ENCODE data around the gene DZANK1.

DZANK1 gene

GRCh38 chr20:18496740-18497592 lies 30.1 kb upstream of the DZANK1 start, which contains the start of gene RBBP9:
RBBP9 (minus strand) TSS chr20:18497225; CDS start chr20:18497167, 58 bp downstream.
- Histone ChIP-seq H3K9ac (ENCODE audit: low read length) (peak within 1 kb of the TSS; percentile 96), H3K36me3 (ENCODE audit: control insufficient read depth, insufficient read depth, low read length, severe bottlenecking) (no peaks in the 10 kb centered on the region), H3K4me3 (ENCODE audit: low read length) (peak within 1 kb of the TSS; percentile 100), H3K27me3 (replicated peaks; ENCODE audit: control insufficient read depth, insufficient read depth, low read length) (no peaks in the 10 kb centered on the region), H3K9me3 (ENCODE audit: control insufficient read depth, low read length) (no peaks in the 10 kb centered on the region), H3K4me1 (ENCODE audit: control insufficient read depth, insufficient read depth, low read length) (peaks cover 25% of the 10 kb centered on the region)
- peak; percentile 92 for DNase-seq (ENCODE audit: low read depth)

DNA sequence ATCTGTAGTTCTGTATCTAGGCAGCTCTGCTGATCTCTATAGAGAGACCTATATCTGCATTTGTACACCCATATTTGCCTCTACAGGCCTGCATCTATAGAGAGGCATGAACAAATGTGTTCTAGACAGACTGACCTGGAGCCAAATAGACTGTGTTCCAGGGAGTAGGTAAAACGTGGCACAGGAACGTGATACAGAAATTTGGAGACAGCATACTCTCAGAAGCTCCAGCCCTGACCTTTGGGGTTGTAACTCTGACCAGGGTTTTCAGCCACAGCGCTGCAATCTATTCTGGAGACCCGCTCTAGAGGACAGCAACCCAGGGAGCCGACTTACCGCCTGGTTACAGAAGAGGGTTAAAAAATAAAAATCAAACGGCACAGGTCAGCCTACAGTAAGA lies 29.2 kb upstream of the DZANK1 start:
- H3K9ac ChIP-seq (ENCODE audit: low read length), result peak overlapping the region; percentile 96
- H3K36me3 ChIP-seq (ENCODE audit: control insufficient read depth, insufficient read depth, low read length, severe bottlenecking), result no peaks in the 10 kb centered on the region
- no peaks in the 10 kb centered on the region for H3K9me3 ChIP-seq (ENCODE audit: control insufficient read depth, low read length)
- no peaks in the 10 kb centered on the region for H3K27me3 ChIP-seq (replicated peaks; ENCODE audit: control insufficient read depth, insufficient read depth, low read length)
- peaks cover 25% of the 10 kb centered on the region for H3K4me1 ChIP-seq (ENCODE audit: control insufficient read depth, insufficient read depth, low read length)
- H3K4me3 ChIP-seq (ENCODE audit: low read length), result peak overlapping the region; percentile 100
- peak; percentile 10 for DNase-seq (ENCODE audit: low read depth)

- H3K9ac ChIP-seq (ENCODE audit: low read length), result no peak overlapping the region
- DNase-seq (ENCODE audit: low read depth), result no peak
- peaks cover 11% of the 10 kb centered on the region for H3K4me1 ChIP-seq (ENCODE audit: control insufficient read depth, insufficient read depth, low read length)
- no peak overlapping the region for H3K4me3 ChIP-seq (ENCODE audit: low read length)
- H3K27me3 ChIP-seq (replicated peaks; ENCODE audit: control insufficient read depth, insufficient read depth, low read length), result no peaks in the 10 kb centered on the region
- H3K9me3 ChIP-seq (ENCODE audit: control insufficient read depth, low read length), result no peaks in the 10 kb centered on the region
- H3K36me3 ChIP-seq (ENCODE audit: control insufficient read depth, insufficient read depth, low read length, severe bottlenecking), result peaks cover 52% of the 10 kb centered on the region
Observed at GRCh38 chr20:18488301-18488700, 21.5 kb upstream of the DZANK1 start.

DNA sequence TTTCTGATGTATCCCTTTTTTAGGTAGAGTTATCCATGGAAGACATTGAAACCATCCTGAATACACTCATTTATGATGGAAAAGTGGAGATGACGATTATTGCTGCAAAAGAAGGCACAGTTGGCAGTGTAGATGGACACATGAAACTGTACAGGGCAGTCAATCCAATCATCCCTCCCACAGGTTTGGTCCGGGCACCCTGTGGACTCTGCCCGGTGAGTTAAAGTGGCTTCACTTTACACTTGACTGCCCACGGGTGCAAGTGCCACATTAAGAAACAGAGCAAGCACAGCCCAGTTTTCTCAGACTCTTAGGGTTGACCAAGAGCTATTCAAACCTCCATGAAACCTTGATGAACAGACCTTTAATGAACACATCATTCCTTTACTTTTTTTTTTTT lies 14.8 kb upstream of the DZANK1 start:
- H3K4me3 ChIP-seq (ENCODE audit: low read length), result no peak overlapping the region
- no peaks in the 10 kb centered on the region for H3K9me3 ChIP-seq (ENCODE audit: control insufficient read depth, low read length)
- H3K4me1 ChIP-seq (ENCODE audit: control insufficient read depth, insufficient read depth, low read length), result no peaks in the 10 kb centered on the region
- H3K9ac ChIP-seq (ENCODE audit: low read length), result no peak overlapping the region
- no peak for DNase-seq (ENCODE audit: low read depth)
- no peaks in the 10 kb centered on the region for H3K27me3 ChIP-seq (replicated peaks; ENCODE audit: control insufficient read depth, insufficient read depth, low read length)
- H3K36me3 ChIP-seq (ENCODE audit: control insufficient read depth, insufficient read depth, low read length, severe bottlenecking), result peaks cover 76% of the 10 kb centered on the region

GRCh38 chr20:18477821-18478220 lies 11.0 kb upstream of the DZANK1 start:
- peaks cover 84% of the 10 kb centered on the region for H3K36me3 ChIP-seq (ENCODE audit: control insufficient read depth, insufficient read depth, low read length, severe bottlenecking)
- no peaks in the 10 kb centered on the region for H3K9me3 ChIP-seq (ENCODE audit: control insufficient read depth, low read length)
- H3K9ac ChIP-seq (ENCODE audit: low read length), result no peak overlapping the region
- no peak for DNase-seq (ENCODE audit: low read depth)
- H3K4me3 ChIP-seq (ENCODE audit: low read length), result no peak overlapping the region
- H3K4me1 ChIP-seq (ENCODE audit: control insufficient read depth, insufficient read depth, low read length), result no peaks in the 10 kb centered on the region
- H3K27me3 ChIP-seq (replicated peaks; ENCODE audit: control insufficient read depth, insufficient read depth, low read length), result no peaks in the 10 kb centered on the region

- Histone ChIP-seq H3K27me3 (replicated peaks; ENCODE audit: control insufficient read depth, insufficient read depth, low read length) (no peaks in the 10 kb centered on the region), H3K36me3 (ENCODE audit: control insufficient read depth, insufficient read depth, low read length, severe bottlenecking) (peaks cover 80% of the 10 kb centered on the region), H3K4me1 (ENCODE audit: control insufficient read depth, insufficient read depth, low read length) (no peaks in the 10 kb centered on the region)
Observed at GRCh38 chr20:18477218-18477617, 10.4 kb upstream of the DZANK1 start.

DNA sequence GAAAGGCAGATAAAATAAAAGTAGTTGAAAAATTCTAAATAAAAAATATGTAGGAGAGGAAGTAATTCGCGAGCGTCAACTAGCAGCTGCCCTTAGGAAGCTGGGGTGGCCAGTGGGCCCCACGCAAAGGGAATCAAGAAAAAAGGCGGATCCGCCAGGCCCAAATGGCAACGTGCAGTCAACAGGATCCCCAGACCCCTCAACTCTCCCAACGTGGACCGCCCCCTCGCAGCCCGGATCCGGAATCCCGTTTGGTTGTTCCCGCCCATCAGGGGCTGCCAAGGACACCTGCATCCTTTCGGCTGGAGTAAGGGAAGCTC lies 296 bp downstream of the DZANK1 start:
- peak overlapping the region; percentile 99 for H3K4me3 ChIP-seq (ENCODE audit: low read length)
- H3K9ac ChIP-seq (ENCODE audit: low read length), result peak overlapping the region; percentile 91
- peaks cover 14% of the 10 kb centered on the region for H3K4me1 ChIP-seq (ENCODE audit: control insufficient read depth, insufficient read depth, low read length)
- H3K27me3 ChIP-seq (replicated peaks; ENCODE audit: control insufficient read depth, insufficient read depth, low read length), result no peaks in the 10 kb centered on the region
- H3K9me3 ChIP-seq (ENCODE audit: control insufficient read depth, low read length), result no peaks in the 10 kb centered on the region
- H3K36me3 ChIP-seq (ENCODE audit: control insufficient read depth, insufficient read depth, low read length, severe bottlenecking), result peaks cover 12% of the 10 kb centered on the region
- DNase-seq (ENCODE audit: low read depth), result no peak

More at GRCh38 chr20:18477218-18477617, 10.4 kb upstream of the DZANK1 start:
- no peak overlapping the region for H3K9ac ChIP-seq (ENCODE audit: low read length)
- no peaks in the 10 kb centered on the region for H3K9me3 ChIP-seq (ENCODE audit: control insufficient read depth, low read length)
- no peak for DNase-seq (ENCODE audit: low read depth)
- no peak overlapping the region for H3K4me3 ChIP-seq (ENCODE audit: low read length)

DNA sequence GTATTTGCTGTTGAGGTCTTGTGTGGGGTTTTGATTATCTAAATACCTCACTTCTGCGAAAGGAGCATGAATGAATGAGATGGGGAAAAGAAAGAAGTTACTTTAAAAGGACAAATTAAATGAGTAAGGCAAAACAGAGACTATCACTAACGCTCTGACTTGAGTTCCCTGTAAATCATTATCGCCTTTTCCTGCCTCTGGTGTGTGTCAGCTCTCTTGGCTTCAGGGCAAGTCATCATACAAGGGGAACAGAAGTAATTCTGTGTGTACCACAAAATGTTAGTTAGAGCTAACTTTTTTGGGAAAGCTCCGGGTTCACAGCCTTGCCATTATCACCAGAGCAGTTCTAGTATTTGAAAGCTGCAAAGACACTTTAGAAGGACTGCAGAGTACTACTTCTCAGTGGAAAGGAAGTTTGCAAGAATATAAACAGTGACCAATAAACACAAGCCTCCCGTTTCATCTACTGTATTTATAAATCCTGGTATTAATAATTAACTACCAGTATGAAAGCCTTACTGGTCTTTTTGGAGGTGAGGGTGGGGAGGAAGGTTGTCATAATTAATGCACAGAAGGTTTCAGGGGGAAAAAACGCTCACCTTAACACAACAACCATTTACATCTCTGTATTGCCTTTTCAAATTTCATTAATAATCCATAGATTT lies 1.2 kb downstream of the DZANK1 start:
- Histone ChIP-seq H3K36me3 (ENCODE audit: control insufficient read depth, insufficient read depth, low read length, severe bottlenecking) (peaks cover 4% of the 10 kb centered on the region), H3K9me3 (ENCODE audit: control insufficient read depth, low read length) (no peaks in the 10 kb centered on the region), H3K4me3 (ENCODE audit: low read length) (peak overlapping the region; percentile 99), H3K4me1 (ENCODE audit: control insufficient read depth, insufficient read depth, low read length) (peaks cover 14% of the 10 kb centered on the region), H3K9ac (ENCODE audit: low read length) (peak overlapping the region; percentile 91), H3K27me3 (replicated peaks; ENCODE audit: control insufficient read depth, insufficient read depth, low read length) (no peaks in the 10 kb centered on the region)
- no peak for DNase-seq (ENCODE audit: low read depth)

- H3K9me3 ChIP-seq (ENCODE audit: control insufficient read depth, low read length), result no peaks in the 10 kb centered on the region
Observed at GRCh38 chr20:18456600-18456999, 10.2 kb downstream of the DZANK1 start.

GRCh38 chr20:18443886-18444285 lies 22.9 kb downstream of the DZANK1 start:
- Histone ChIP-seq H3K9ac (ENCODE audit: low read length) (no peak overlapping the region), H3K4me1 (ENCODE audit: control insufficient read depth, insufficient read depth, low read length) (peaks cover 7% of the 10 kb centered on the region), H3K36me3 (ENCODE audit: control insufficient read depth, insufficient read depth, low read length, severe bottlenecking) (no peaks in the 10 kb centered on the region), H3K27me3 (replicated peaks; ENCODE audit: control insufficient read depth, insufficient read depth, low read length) (no peaks in the 10 kb centered on the region), H3K4me3 (ENCODE audit: low read length) (no peak overlapping the region), H3K9me3 (ENCODE audit: control insufficient read depth, low read length) (no peaks in the 10 kb centered on the region)
- DNase-seq (ENCODE audit: low read depth), result peak; percentile 3

More at GRCh38 chr20:18456600-18456999, 10.2 kb downstream of the DZANK1 start:
- no peaks in the 10 kb centered on the region for H3K4me1 ChIP-seq (ENCODE audit: control insufficient read depth, insufficient read depth, low read length)
- no peak overlapping the region for H3K9ac ChIP-seq (ENCODE audit: low read length)
- no peak overlapping the region for H3K4me3 ChIP-seq (ENCODE audit: low read length)
- no peaks in the 10 kb centered on the region for H3K36me3 ChIP-seq (ENCODE audit: control insufficient read depth, insufficient read depth, low read length, severe bottlenecking)
- no peak for DNase-seq (ENCODE audit: low read depth)
- H3K27me3 ChIP-seq (replicated peaks; ENCODE audit: control insufficient read depth, insufficient read depth, low read length), result no peaks in the 10 kb centered on the region

DNA sequence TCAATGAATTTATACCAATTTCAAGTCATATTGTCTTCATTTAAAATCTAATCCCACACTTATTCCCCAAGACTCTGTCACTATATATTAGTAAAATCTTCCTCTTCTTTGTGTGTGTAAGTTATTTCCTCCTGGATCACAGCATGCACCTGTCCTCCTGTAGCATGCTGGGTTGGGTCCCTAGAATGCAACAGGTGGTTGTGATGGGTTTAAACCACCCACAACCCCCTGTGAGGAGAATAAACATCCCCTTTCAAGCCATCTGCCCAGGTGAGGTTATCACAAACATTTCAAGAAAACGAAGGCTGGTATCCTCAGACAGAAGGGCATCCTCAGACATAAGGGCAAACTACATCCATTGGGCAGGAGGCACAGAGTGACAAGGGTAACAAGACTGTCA lies 26.4 kb downstream of the DZANK1 start:
- Histone ChIP-seq H3K27me3 (replicated peaks; ENCODE audit: control insufficient read depth, insufficient read depth, low read length) (no peaks in the 10 kb centered on the region), H3K9me3 (ENCODE audit: control insufficient read depth, low read length) (no peaks in the 10 kb centered on the region), H3K4me1 (ENCODE audit: control insufficient read depth, insufficient read depth, low read length) (peaks cover 7% of the 10 kb centered on the region), H3K4me3 (ENCODE audit: low read length) (no peak overlapping the region), H3K36me3 (ENCODE audit: control insufficient read depth, insufficient read depth, low read length, severe bottlenecking) (no peaks in the 10 kb centered on the region), H3K9ac (ENCODE audit: low read length) (no peak overlapping the region)
- no peak for DNase-seq (ENCODE audit: low read depth)
